GM21786 (cell line): ENCODE data around the gene INSYN1.

Experiments
- ATAC-seq: cut with Tn5 transposase; IDR thresholded peaks from one replicate; pipeline ENCODE4 v1.9.1; 2021; ENCODE audit not compliant: unreplicated experiment

Gene INSYN1

DNA sequence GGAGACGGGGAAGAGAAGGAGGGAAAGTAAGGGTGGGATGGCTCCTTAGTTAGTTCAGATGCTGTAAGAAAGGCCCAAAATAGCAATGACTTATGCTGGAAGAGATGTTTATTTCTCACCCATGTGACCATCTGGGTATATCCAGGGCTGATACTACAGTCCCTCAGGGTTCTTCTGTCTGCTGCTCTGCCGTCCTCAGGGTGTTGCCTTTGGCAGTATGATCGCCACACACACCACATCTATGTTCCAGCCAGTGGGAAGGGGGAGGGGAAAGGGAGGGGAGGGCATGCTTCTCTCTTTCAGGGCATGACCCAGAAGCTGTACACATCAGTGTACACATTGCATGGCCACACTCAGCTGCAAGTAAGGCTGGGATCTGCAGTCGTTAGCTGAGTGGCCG, 58.7 kb downstream of the INSYN1 start:
- ATAC-seq: no peak

DNA sequence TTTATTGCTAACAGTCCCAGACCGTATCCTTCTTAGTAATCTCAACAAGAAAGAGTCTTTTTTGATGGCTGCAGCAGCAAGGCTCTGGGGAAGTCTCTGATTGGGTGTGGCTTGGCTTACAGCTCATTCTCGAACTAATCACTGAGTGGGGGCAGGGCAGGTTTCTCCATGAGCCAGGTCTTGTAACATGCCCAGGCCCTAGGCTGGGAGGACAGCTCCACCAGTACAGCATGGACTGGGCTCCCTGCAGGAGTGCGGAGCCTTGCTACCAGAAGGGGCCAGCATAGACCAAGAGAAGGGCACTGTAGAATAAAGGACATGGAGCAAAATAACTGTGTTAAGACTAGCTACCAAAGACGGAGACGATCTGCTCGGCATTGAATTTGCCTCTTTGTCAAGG, 61.8 kb downstream of the INSYN1 start:
- no peak for ATAC-seq

DNA sequence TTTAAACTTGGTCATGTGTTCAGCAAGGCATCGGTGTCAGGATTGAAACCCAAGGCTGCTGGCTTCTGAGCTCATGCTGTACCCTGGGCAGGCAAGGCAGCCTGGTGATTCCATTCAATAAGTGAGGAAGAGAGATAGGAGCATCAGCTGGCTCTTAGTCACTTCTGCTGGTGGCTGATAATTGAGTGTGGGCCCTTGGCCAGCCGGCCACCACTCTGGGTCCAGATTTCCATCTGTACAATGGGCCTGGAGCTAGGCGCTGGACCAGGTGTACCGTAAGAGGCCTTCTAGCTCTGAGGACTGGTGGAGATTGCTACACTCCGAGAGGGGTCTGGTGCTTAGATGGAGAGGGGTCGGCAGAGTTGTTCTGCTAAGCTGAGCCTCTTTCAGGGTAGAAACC, 64.7 kb downstream of the INSYN1 start:
- ATAC-seq: no peak

DNA sequence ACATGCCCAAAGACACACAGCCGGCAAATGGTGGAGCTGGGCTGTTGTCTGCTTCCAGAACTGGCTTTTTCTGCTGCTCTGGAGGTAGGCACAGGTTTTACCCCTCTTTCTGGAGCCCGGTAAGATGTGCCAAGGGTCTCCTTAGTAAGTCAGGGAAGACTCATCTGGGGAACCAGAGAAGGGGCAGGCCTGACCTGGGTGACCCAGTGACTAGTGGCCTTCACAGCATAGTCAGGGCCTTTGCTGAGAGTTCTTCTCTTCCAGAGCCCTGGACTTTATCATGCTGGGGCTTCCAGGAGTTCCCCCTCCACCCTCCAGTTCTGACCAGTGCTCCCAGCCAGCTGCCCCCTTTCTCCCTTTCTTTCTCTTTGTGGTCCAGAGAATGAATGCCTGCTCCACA, 65.8 kb downstream of the INSYN1 start:
- ATAC-seq: no peak

DNA sequence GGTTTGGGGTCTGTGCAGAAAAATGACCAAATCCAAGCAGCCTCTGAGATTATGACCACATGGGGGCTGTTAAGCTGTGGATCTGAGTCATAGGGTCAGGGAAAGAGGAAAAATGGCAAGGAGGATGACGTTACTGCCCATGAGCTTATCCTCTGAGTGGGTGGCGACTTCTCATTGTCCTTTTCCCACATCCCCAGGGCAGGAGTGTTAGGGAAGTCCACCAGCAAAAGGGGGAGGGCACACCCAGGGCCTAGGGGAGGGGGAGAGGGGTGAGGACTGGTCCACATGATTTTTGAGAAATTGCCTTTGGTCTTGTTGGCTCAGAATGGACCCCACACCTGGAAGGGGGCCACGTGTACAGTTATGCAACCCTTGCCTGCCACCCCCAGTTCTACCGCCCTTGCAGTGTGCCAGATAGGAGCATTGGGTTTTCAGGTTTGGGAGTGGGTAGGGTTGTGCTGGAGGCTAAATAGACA, 66.3 kb downstream of the INSYN1 start:
- no peak for ATAC-seq

DNA sequence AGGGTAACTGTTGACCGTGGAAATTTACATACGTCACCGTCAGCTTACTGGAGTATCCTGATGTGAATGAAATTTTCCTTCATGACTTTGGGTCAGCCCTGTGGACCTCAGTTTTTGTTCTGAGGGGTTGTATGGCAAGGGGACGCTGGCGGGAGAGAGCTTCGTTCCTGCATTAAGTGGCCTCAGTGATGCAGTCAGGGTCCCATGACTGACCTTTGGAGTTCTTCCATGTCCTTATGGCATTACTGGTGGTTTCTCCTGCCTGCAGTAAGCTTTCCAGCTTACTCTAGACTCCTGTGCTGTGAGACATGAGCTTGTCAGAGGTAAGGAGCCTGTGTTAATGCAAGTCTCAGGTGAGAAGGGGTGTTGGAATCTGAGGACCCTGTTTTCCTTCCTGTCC, 67.2 kb downstream of the INSYN1 start:
- no peak for ATAC-seq
